CD4-positive, alpha-beta T cell treated with Interleukin-15 for 1 hour (primary cell): ENCODE measurements around the gene OLFM3.

Source experiments
- DNase-seq: peaks from one replicate; pipeline ENCODE4 v3.0.0-alpha.2; 2020

Gene OLFM3

GRCh38 chr1:101846820-101847219 is 149.9 kb downstream of the OLFM3 start:
- DNase-seq, result no peak

- DNase-seq, result no peak
Observed at GRCh38 chr1:101843160-101843559, 153.6 kb downstream of the OLFM3 start.

- DNase-seq, result no peak
Observed at GRCh38 chr1:101841824-101842223, 154.9 kb downstream of the OLFM3 start.

- DNase-seq, result no peak
Observed at GRCh38 chr1:101835988-101836387, 160.7 kb downstream of the OLFM3 start.

- DNase-seq, result no peak
Observed at GRCh38 chr1:101833312-101833711, 163.4 kb downstream of the OLFM3 start.

- no peak for DNase-seq
Observed at GRCh38 chr1:101826416-101826815, 170.3 kb downstream of the OLFM3 start.

GRCh38 chr1:101820071-101820470 is 176.7 kb downstream of the OLFM3 start:
- no peak for DNase-seq

- DNase-seq, result no peak
Observed at GRCh38 chr1:101816262-101816661, 180.5 kb downstream of the OLFM3 start.

GRCh38 chr1:101798417-101798816 is 198.3 kb downstream of the OLFM3 start:
- DNase-seq, result no peak

GRCh38 chr1:101797722-101798121 is 199.0 kb downstream of the OLFM3 start:
- DNase-seq, result no peak

GRCh38 chr1:101781201-101781831 is 215.4 kb downstream of the OLFM3 start:
- DNase-seq, result no peak

GRCh38 chr1:101769520-101769919 is 227.2 kb downstream of the OLFM3 start:
- no peak for DNase-seq

GRCh38 chr1:101757985-101758384 is 238.7 kb downstream of the OLFM3 start:
- DNase-seq, result no peak

GRCh38 chr1:101756411-101756810 is 240.3 kb downstream of the OLFM3 start:
- no peak for DNase-seq
